Inflammatory macrophage (primary cell): ENCODE results near the gene ADK.

ENCODE experiments used
- DNase-seq, 2 donors: peaks; one replicate each; pipeline ENCODE4 v3.0.0-alpha.2; 2020 to 2022

The ADK gene

DNA sequence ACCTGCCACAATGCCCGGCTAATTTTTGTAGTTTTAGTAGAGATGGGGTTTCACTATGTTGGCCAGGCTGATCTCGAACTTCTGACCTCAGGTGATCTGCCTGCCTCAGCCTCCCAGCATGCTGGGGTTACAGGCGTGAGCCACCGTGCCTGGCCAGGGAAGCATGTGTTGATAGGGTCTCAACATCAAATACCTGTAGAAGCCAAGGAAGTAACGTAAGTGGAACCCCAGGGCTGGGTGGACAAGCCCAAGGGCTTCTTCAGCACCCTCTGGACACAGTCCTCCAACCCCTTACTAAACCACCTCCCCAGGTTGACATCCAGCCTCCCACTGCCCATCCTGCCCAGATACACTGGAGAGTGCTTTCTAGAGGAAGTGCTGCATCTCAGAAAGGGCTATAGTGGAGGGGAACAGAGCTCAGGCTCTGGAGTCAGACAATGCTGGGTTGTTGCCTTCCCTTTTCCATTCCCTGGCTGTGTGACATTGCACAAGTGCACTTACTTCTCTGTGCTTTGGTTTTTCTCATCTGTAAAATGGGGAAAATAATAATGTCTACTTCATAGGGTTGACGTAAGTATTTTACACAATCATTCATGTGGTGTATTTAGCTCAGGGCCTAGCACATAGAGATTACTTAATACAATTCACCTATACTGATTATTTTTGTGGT, 601.5 kb downstream of the ADK start:
- peak; percentile 81 to 89 for DNase-seq

DNA sequence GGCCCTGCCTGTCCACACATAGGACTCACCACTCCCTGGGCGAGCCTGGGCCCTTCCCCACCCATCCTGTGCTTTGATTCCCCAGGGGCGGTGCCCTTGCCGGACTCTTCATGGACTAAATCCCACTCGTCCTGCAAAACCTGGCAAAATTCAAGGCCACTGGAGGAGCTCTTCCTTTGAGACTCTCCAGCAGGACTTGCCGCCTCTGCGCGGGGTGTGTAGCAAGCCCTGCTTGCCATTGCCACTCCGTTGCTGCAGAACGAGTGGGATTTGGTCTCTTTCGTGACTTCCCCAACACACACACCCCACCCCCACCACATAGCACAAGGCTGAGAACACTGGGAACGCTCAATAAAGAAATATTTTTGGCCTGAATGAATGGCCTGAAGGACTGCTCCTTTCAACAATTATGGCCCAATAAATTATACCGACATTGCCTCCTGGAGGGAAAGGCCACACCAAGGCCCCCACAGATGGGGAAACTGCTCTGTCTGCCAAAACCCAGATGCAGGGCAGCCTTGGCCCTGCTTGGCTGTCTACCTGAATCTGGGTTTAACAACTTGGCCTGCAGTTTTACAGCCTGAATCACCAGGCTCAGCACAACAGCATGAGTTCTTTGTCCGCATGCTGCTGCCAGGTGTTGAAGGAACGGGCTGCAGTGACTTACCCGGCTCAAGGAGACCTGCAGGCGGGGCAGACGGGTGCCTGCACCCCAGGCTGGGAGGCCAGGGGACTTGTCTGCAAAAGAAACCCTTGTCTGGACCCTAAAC, 602.6 kb downstream of the ADK start:
- DNase-seq = peak; percentile 76 to 97

DNA sequence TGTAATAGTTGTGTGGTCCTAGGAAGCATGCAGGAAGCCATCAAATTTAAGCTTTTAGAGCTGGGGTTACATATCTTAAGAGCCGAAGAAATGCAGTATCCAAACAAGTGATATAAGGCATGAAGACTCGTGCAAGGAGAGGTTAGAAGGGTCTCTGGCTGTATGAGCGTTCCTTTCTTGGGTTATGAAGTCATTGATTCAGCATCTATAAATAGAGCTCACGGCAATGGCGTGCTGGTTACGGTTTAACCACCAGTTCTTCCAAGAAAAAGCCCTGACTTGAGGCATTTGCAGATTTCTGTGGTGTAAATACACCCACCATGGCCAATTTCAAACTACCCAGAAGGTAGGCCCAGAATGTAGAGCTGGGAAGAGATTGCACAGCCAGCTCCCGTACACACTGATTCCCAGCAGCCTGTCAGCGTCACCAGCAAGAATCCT, 603.4 kb downstream of the ADK start:
- peak; percentile 36 to 85 for DNase-seq

DNA sequence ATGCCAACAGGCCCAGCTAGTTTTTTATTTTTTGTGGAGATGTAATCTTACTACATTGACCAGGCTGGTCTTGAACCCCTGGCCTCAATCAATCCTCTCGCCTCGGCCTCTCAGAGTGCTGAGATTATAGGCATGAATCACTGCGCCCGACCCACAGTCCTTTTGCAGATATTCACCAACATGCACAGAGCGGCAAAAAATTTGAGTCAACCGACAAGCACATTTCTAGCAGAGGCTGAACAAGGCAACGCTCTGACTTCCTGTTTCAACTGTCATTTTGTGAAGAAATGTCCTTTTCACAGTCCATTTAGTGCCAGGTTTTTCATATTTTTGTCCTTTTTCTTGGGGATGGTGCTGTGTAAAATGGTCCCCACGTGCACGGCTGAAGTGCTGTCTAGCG, 604.3 kb downstream of the ADK start:
- DNase-seq = peak; percentile 49 to 74
